H9 (cell line): Measurements from ENCODE around the gene ATP6V0E1. TPM values are rescaled to one million over a fixed set of nuclear protein-coding genes. Genes with fewer than 3 reads are reported as not detected.

ENCODE experiments used
- DNase-seq: peaks from one replicate; pipeline ENCODE4 v3.0.0-alpha.2; 2017
- H2AFZ ChIP-seq: one replicate; pipeline ENCODE4 v1.6.1; 2013; ENCODE audit warnings: mild to moderate bottlenecking, low read length, control low read depth, moderate library complexity
- H2AK5ac ChIP-seq: 2 replicates; pipeline ENCODE4 v1.6.1; 2013; ENCODE audit warnings: low read length, control low read depth, mixed read lengths; ENCODE audit not compliant: insufficient read length
- H2BK120ac ChIP-seq: one replicate; pipeline ENCODE4 v1.6.1; 2013; ENCODE audit warnings: low read depth, mild to moderate bottlenecking, low read length, control low read depth, inconsistent platforms; ENCODE audit not compliant: poor library complexity, severe bottlenecking
- H2BK12ac ChIP-seq: 2 replicates; pipeline ENCODE4 v1.6.1; 2013; ENCODE audit warnings: low read length, control low read depth, mixed read lengths, low read depth; ENCODE audit not compliant: insufficient read length
- H2BK15ac ChIP-seq: 2 replicates; pipeline ENCODE4 v1.6.1; 2013; ENCODE audit warnings: low read depth, low read length, control low read depth
- H2BK20ac ChIP-seq: one replicate; pipeline ENCODE4 v1.6.1; 2013; ENCODE audit warnings: low read depth, mild to moderate bottlenecking, low read length, control low read depth, inconsistent platforms; ENCODE audit not compliant: poor library complexity, severe bottlenecking
- H2BK5ac ChIP-seq: 2 replicates; pipeline ENCODE4 v1.6.1; 2013; ENCODE audit warnings: low read length, control low read depth, mixed read lengths; ENCODE audit not compliant: insufficient read length
- H3K14ac ChIP-seq: 2 replicates; pipeline ENCODE4 v1.6.1; 2013; ENCODE audit warnings: low read length, control low read depth; ENCODE audit not compliant: insufficient read depth
- H3K18ac ChIP-seq: 2 replicates; pipeline ENCODE4 v1.6.1; 2013; ENCODE audit warnings: low read depth, mild to moderate bottlenecking, mixed read lengths, low read length, control low read depth; ENCODE audit not compliant: insufficient read length
- H3K23ac ChIP-seq: 2 replicates; pipeline ENCODE4 v1.6.1; 2013; ENCODE audit warnings: low read length, control low read depth, mixed read lengths, low read depth; ENCODE audit not compliant: insufficient read length
- H3K23me2 ChIP-seq: 2 replicates; pipeline ENCODE4 v1.6.1; 2013; ENCODE audit warnings: low read depth, mild to moderate bottlenecking, mixed read lengths, low read length, control low read depth; ENCODE audit not compliant: insufficient read length, poor library complexity, severe bottlenecking
- H3K27ac ChIP-seq: 2 replicates; pipeline ENCODE4 v1.5.1; 2013; ENCODE audit warnings: low read length, control low read depth, mixed read lengths, low read depth; ENCODE audit not compliant: insufficient read length
- H3K27me3 ChIP-seq: 2 replicates; pipeline ENCODE4 v1.6.1; 2013; ENCODE audit warnings: low read length, control low read depth, inconsistent platforms; ENCODE audit not compliant: insufficient read depth
- H3K4ac ChIP-seq: 2 replicates; pipeline ENCODE4 v1.6.1; 2013; ENCODE audit warnings: low read depth, mild to moderate bottlenecking, control low read depth, inconsistent platforms, low read length, moderate library complexity
- H3K4me1 ChIP-seq: 2 replicates; pipeline ENCODE4 v1.6.1; 2013; ENCODE audit warnings: low read length, control low read depth, inconsistent platforms; ENCODE audit not compliant: insufficient read depth
- H3K4me2 ChIP-seq: 2 replicates; pipeline ENCODE4 v1.6.1; 2013; ENCODE audit warnings: low read length, control low read depth, mixed read lengths; ENCODE audit not compliant: insufficient read length, insufficient read depth
- H3K56ac ChIP-seq: 2 replicates; pipeline ENCODE4 v1.6.1; 2013; ENCODE audit warnings: low read depth, mild to moderate bottlenecking, mixed read lengths, low read length, control low read depth; ENCODE audit not compliant: insufficient read length
- H3K79me1 ChIP-seq: 2 replicates; pipeline ENCODE4 v1.6.1; 2013; ENCODE audit warnings: low read depth, mild to moderate bottlenecking, moderate library complexity, low read length, control low read depth, inconsistent platforms; ENCODE audit not compliant: insufficient read depth, poor library complexity, severe bottlenecking
- H3K79me2 ChIP-seq: 2 replicates; pipeline ENCODE4 v1.6.1; 2013; ENCODE audit warnings: low read length, control low read depth, inconsistent platforms; ENCODE audit not compliant: insufficient read depth
- H3K9ac ChIP-seq: 2 replicates; pipeline ENCODE4 v1.6.1; 2013; ENCODE audit warnings: low read length, control low read depth, mixed read lengths; ENCODE audit not compliant: insufficient read length; ENCODE audit errors: extremely low read depth
- H3K9me3 ChIP-seq: one replicate; pipeline ENCODE4 v1.6.1; 2013; ENCODE audit warnings: low read depth, low read length, inconsistent platforms; ENCODE audit not compliant: control insufficient read depth
- H3T11ph ChIP-seq: one replicate; pipeline ENCODE4 v1.6.1; 2013; ENCODE audit warnings: mild to moderate bottlenecking, low read length, control low read depth, inconsistent platforms
- H4K20me1 ChIP-seq: one replicate; pipeline ENCODE4 v1.6.1; 2013; ENCODE audit not compliant: control insufficient read depth, insufficient read length, insufficient read depth
- H4K5ac ChIP-seq: 2 replicates; pipeline ENCODE4 v1.6.1; 2013; ENCODE audit warnings: low read depth, mild to moderate bottlenecking, mixed read lengths, low read length, control low read depth; ENCODE audit not compliant: insufficient read length
- H4K8ac ChIP-seq: replicated peaks from 2 replicates; pipeline ENCODE4 v1.6.1; 2013; ENCODE audit warnings: low read length, control low read depth, mixed read lengths, low read depth; ENCODE audit not compliant: insufficient read length
- H4K91ac ChIP-seq: 2 replicates; pipeline ENCODE4 v1.6.1; 2013; ENCODE audit warnings: low read depth, mild to moderate bottlenecking, moderate library complexity, mixed read lengths, low read length, control low read depth; ENCODE audit not compliant: insufficient read length
- H3K27ac Mint-ChIP-seq, 3 experiments: 2 replicates in 2 of 3; 3 replicates in 1 of 3; pipeline ENCODE4 v1.8.0; 2020 to 2021; ENCODE audit warnings: mixed read lengths in 3 of 3, mild to moderate bottlenecking in 1 of 3, moderate library complexity in 1 of 3
- H3K27me3 Mint-ChIP-seq: 2 replicates; pipeline ENCODE4 v1.8.0; 2021; ENCODE audit warnings: low read depth, mild to moderate bottlenecking, moderate library complexity, mixed read lengths
- H3K36me3 Mint-ChIP-seq, 3 experiments: 2 replicates in 2 of 3; 3 replicates in 1 of 3; pipeline ENCODE4 v1.8.0; 2020 to 2021; ENCODE audit warnings: low read depth in 3 of 3, mixed read lengths in 3 of 3; ENCODE audit not compliant: insufficient read depth in 1 of 3
- H3K4me1 Mint-ChIP-seq, 2 experiments: 2 replicates each; pipeline ENCODE4 v1.8.0; 2020; ENCODE audit warnings: mixed read lengths in 2 of 2
- H3K4me3 Mint-ChIP-seq, 2 experiments: 2 replicates in 1 of 2; 3 replicates in 1 of 2; pipeline ENCODE4 v1.8.0; 2020 to 2021; ENCODE audit warnings: mild to moderate bottlenecking in 2 of 2, mixed read lengths in 2 of 2, moderate library complexity in 1 of 2
- H3K9me3 Mint-ChIP-seq, 2 experiments: 2 replicates in 1 of 2; 3 replicates in 1 of 2; pipeline ENCODE4 v1.8.0; 2020; ENCODE audit warnings: mild to moderate bottlenecking in 2 of 2, mixed read lengths in 2 of 2, moderate library complexity in 1 of 2
- WGBS: extraction: QIAGEN DNeasy Blood & Tissue Kit; methylation state at CpG from one replicate; pipeline ENCODE4 v1.1.7; 2013; ENCODE audit warnings: missing lambda C conversion rate, low lambda C conversion rate, mixed read lengths; ENCODE audit not compliant: insufficient read length; ENCODE audit errors: extremely low coverage; 5-methylcytosine and 5-hydroxymethylcytosine counted together
- total RNA-seq: library from RNA; stranded (reverse); gene quantifications from 2 replicates; pipeline ENCODE4 v1.2.1, GENCODE V29; 2021
- TF ChIP-seq, protein P1 (sequence below): fragments of 200-600 bp; sonication (generic); conservative IDR thresholded peaks from 3 replicates; pipeline ENCODE4 v1.8.0; 2021; ENCODE audit warnings: antibody characterized with exemption, mild to moderate bottlenecking

The ATP6V0E1 gene
- total RNA-seq, 1 experiment from 2014 or later = 101 TPM

DNA sequence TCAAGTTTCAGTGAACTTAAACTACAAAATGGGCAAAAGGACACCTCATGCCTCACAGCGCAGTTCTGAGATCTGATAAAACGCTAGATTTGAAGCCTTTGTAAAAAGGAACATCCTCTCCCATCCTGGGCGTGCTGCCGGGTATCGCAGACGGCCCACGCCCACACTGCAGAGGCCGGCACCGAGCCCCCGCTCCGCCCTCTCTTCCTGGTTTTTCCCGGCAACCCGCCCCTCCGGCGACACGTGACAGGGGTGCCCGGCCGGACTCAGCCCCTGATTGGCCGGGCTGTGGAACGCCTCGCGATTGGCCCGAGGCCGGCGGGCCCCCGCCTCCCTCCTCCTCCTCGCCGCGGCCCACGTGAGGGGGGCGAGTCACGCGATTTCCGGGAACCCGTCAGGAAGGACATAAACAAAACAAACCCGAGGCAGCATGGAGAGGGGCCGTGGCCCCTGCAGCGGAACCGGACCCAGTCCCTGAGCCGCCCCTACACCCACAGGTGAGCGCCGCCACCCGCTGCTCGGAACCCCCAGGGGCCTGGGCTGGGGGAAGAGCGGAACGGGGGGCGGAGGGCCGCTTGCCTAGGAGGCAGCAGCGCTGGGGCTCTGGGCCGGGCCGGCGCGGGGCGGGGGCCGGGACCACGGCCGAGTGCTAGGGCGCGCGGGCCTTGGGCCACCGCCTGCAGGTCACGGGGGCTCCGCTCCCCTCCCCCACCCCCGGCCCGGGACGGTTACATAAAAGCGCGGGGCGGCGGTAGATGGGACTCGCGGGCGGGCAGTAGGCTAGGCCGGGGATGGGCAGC is 72.6 kb downstream of the ATP6V0E1 start, which contains the start of gene CREBRF:
TSS of gene CREBRF (plus strand) at position 370 of the 800 bp plus-strand sequence. CDS start 24,424 bp downstream, outside the sequence.
- peak within 1 kb of the TSS; percentile 85 for H3K9ac ChIP-seq
- no peaks in the 10 kb centered on the region for H3K9me3 ChIP-seq
- peak within 1 kb of the TSS; percentile 85 to 98 (median 98); a peak in 4 of 7 replicates for H3K27ac Mint-ChIP-seq
- H2BK15ac ChIP-seq = no peak within 1 kb of the TSS
- no peaks in the 10 kb centered on the region; the same call in 1 of the 2 replicates for H3K4me1 ChIP-seq
- H3K4me3 Mint-ChIP-seq = peak within 1 kb of the TSS; percentile 88 to 94
- no peak within 1 kb of the TSS for H3K23ac ChIP-seq
- no peak within 1 kb of the TSS for H4K8ac ChIP-seq
- H3K27me3 Mint-ChIP-seq = peaks cover 3% of the 10 kb centered on the region
- H3K79me2 ChIP-seq = no peaks in the 10 kb centered on the region
- H2AFZ ChIP-seq = peak within 1 kb of the TSS; percentile 98
- H2AK5ac ChIP-seq = no peak within 1 kb of the TSS
- peaks cover 13 to 22% of the 10 kb centered on the region in 2 experiments for H3K4me1 Mint-ChIP-seq
- H3K56ac ChIP-seq = no peak within 1 kb of the TSS
- H3K23me2 ChIP-seq = peaks cover 4% of the 10 kb centered on the region
- no peaks in the 10 kb centered on the region for H3K36me3 Mint-ChIP-seq
- no CpG with 5 or more reads among the region's 74 CpGs for WGBS
- no peak within 1 kb of the TSS for H2BK5ac ChIP-seq
- H3K4ac ChIP-seq = no peak within 1 kb of the TSS
- H3K27ac ChIP-seq = no peak within 1 kb of the TSS
- H3K14ac ChIP-seq = no peak within 1 kb of the TSS
- no peaks in the 10 kb centered on the region for H3K9me3 Mint-ChIP-seq
- H4K5ac ChIP-seq = no peak within 1 kb of the TSS
- H3K18ac ChIP-seq = no peak within 1 kb of the TSS
- no peak within 1 kb of the TSS for H4K91ac ChIP-seq
- no peaks in the 10 kb centered on the region for H4K20me1 ChIP-seq
- H2BK12ac ChIP-seq = no peak within 1 kb of the TSS
- no peak within 1 kb of the TSS for H2BK20ac ChIP-seq
- no peaks in the 10 kb centered on the region for H3K27me3 ChIP-seq
- H2BK120ac ChIP-seq = no peak within 1 kb of the TSS
- H3K79me1 ChIP-seq = no peaks in the 10 kb centered on the region
- peak; percentile 97 for DNase-seq
- H3K4me2 ChIP-seq = peak within 1 kb of the TSS; percentile 98
- no peak within 1 kb of the TSS for H3T11ph ChIP-seq
- TF ChIP-seq, protein P1, sequence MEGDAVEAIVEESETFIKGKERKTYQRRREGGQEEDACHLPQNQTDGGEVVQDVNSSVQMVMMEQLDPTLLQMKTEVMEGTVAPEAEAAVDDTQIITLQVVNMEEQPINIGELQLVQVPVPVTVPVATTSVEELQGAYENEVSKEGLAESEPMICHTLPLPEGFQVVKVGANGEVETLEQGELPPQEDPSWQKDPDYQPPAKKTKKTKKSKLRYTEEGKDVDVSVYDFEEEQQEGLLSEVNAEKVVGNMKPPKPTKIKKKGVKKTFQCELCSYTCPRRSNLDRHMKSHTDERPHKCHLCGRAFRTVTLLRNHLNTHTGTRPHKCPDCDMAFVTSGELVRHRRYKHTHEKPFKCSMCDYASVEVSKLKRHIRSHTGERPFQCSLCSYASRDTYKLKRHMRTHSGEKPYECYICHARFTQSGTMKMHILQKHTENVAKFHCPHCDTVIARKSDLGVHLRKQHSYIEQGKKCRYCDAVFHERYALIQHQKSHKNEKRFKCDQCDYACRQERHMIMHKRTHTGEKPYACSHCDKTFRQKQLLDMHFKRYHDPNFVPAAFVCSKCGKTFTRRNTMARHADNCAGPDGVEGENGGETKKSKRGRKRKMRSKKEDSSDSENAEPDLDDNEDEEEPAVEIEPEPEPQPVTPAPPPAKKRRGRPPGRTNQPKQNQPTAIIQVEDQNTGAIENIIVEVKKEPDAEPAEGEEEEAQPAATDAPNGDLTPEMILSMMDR = no peak
